ENCODE measurements around the gene RHOG. TPM values are rescaled to one million over a fixed set of nuclear protein-coding genes. Genes with fewer than 3 reads are reported as not detected.

RHOG gene
- total RNA-seq, 1 experiment from 2014 or later = 31.0 TPM

DNA sequence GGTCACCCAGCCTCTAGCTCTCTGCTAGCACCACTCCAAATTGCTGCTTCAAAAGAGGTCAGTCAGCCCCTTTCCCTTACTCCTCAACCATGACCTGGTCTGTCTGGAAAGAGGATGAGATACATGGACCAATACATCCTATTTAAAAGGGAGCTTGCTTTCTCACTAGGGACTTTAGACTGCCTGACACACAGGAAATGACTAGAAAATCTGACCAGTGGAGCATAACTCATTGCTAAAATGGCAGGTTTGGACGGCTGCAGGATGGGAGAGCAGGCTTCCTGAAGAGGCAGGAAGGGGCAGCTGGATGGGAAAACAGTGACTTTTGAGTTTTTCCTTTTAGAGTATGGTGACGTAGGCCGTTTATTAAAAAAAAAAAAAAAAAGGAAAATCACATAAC, 40.0 kb upstream of the RHOG start:
- intact Hi-C loops (cut with micrococcal nuclease; ENCODE audit: unreplicated experiment) = no loop called here
- Histone ChIP-seq H4K20me1 (ENCODE audit: insufficient read depth) (no peaks in the 10 kb centered on the region), H3K4me3 (no peak overlapping the region), H3K79me2 (ENCODE audit: low read depth) (peaks cover 35% of the 10 kb centered on the region), H3K4me1 (replicated peaks; ENCODE audit: insufficient read depth) (peaks cover 34% of the 10 kb centered on the region), H2AFZ (no peak overlapping the region), H3K9me2 (ENCODE audit: insufficient read depth) (no peaks in the 10 kb centered on the region), H3K4me2 (no peak overlapping the region), H3K36me3 (ENCODE audit: low read depth) (no peaks in the 10 kb centered on the region), H3K27ac (no peak overlapping the region), H3K27me3 (ENCODE audit: insufficient read depth, low read depth) (no peaks in the 10 kb centered on the region), H3F3A (ENCODE audit: insufficient read depth, low read depth) (peaks cover 30% of the 10 kb centered on the region), H3K9me3 (ENCODE audit: insufficient read depth, low read depth) (no peaks in the 10 kb centered on the region)
- no peak for TF ChIP-seq EZH2 (IDR thresholded peaks at IDR 0.05; ENCODE audit: low read depth)
- TF ChIP-seq, protein P1, sequence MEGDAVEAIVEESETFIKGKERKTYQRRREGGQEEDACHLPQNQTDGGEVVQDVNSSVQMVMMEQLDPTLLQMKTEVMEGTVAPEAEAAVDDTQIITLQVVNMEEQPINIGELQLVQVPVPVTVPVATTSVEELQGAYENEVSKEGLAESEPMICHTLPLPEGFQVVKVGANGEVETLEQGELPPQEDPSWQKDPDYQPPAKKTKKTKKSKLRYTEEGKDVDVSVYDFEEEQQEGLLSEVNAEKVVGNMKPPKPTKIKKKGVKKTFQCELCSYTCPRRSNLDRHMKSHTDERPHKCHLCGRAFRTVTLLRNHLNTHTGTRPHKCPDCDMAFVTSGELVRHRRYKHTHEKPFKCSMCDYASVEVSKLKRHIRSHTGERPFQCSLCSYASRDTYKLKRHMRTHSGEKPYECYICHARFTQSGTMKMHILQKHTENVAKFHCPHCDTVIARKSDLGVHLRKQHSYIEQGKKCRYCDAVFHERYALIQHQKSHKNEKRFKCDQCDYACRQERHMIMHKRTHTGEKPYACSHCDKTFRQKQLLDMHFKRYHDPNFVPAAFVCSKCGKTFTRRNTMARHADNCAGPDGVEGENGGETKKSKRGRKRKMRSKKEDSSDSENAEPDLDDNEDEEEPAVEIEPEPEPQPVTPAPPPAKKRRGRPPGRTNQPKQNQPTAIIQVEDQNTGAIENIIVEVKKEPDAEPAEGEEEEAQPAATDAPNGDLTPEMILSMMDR (conservative IDR thresholded peaks at IDR 0.05) = no peak
- BruUV-seq (replicated peaks) = no TSS peak
- DNase-seq = no peak
- POLR2A ChIA-PET (ENCODE audit: unreplicated experiment) = no interaction called here
- CTCF ChIA-PET = no interaction called here

DNA sequence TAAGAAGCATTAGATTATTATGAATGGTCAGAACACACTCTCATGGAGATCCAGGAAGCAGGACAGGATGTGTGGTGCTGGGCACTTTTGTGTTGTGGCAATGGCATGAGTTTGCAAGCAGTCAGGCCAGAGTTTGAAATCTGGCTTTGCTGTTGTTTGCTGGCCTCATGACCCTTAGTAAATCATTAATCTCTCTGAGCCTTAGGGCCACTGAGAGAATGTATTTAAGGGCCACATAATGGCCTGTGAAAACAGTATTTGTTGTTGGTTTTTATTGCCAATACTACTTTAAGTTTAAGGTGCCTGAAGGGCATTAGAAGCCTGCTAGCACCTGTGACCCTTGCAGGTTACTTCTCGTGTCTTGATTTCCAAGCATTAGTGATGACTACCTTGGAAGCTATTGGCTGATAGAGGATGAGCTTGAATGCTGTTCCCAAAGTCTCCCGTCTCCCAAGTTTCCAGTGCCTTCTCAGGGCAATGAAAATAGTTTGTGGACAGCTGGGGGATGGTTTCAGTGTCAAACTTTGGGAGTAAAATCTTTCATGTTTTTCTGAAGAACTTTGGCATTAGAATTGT, 39.3 kb upstream of the RHOG start:
- Histone ChIP-seq H3K9me3 (ENCODE audit: insufficient read depth, low read depth) (no peaks in the 10 kb centered on the region), H3K4me1 (replicated peaks; ENCODE audit: insufficient read depth) (peaks cover 28% of the 10 kb centered on the region), H3K27ac (no peak overlapping the region), H3K4me3 (no peak overlapping the region), H3K27me3 (ENCODE audit: insufficient read depth, low read depth) (no peaks in the 10 kb centered on the region), H3K79me2 (ENCODE audit: low read depth) (peaks cover 37% of the 10 kb centered on the region), H3K36me3 (ENCODE audit: low read depth) (no peaks in the 10 kb centered on the region), H3K9me2 (ENCODE audit: insufficient read depth) (no peaks in the 10 kb centered on the region), H3K4me2 (no peak overlapping the region), H2AFZ (no peak overlapping the region), H3F3A (ENCODE audit: insufficient read depth, low read depth) (peaks cover 28% of the 10 kb centered on the region), H4K20me1 (ENCODE audit: insufficient read depth) (no peaks in the 10 kb centered on the region)
- TF ChIP-seq, protein P1 (conservative IDR thresholded peaks at IDR 0.05) = no peak
- no peak for TF ChIP-seq EZH2 (IDR thresholded peaks at IDR 0.05; ENCODE audit: low read depth)
- DNase-seq = peak in 1 of 2 experiments; percentile 35
- POLR2A ChIA-PET (ENCODE audit: unreplicated experiment) = no interaction called here
- BruUV-seq (replicated peaks) = no TSS peak
- intact Hi-C loops (cut with micrococcal nuclease; ENCODE audit: unreplicated experiment) = no loop called here
- CTCF ChIA-PET = no interaction called here

DNA sequence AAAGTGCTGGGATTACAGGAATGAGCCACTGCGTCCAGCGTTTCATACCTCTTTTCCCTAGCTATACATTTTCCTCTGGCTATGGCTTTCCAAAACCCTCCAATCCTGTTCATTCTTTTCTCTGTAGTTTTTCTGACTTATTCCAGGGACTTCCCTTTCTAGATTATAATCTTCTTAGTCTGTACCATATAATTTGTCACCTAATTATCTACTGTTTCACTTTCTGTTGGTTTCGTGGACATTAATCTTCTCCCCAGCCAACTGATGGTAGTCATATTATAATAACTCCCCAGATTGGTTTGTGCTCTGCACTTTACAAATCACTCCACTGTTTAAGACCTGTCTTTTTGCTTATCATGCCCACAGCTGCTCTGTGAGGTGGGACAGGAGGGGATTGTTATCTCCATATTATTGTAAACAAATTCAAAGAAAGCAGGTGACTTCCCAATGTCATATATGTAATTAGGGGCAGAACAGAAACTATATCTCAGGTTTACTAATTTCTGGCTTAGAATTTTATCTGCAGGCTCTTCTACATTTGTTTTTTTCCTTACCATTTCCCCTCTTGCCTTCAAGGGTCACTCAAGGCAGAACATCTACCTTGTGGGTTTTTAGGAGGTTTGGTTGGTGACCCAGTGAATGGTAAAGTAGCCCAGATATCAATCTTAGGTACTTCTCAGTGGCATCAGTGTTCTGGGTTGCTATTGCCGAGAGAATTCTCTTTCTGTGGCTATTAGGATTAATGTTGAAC, 38.6 kb upstream of the RHOG start:
- DNase-seq = no peak
- ChIA-PET CTCF (no interaction called here), POLR2A (ENCODE audit: unreplicated experiment) (interaction anchor here (0.5 kb wide), 1 partner anchor 22 kb away, joined by 3 read pairs; no protein-coding TSS in a partner anchor)
- Histone ChIP-seq H3K9me2 (ENCODE audit: insufficient read depth) (no peaks in the 10 kb centered on the region), H3K4me3 (no peak overlapping the region), H3K36me3 (ENCODE audit: low read depth) (no peaks in the 10 kb centered on the region), H4K20me1 (ENCODE audit: insufficient read depth) (no peaks in the 10 kb centered on the region), H3F3A (ENCODE audit: insufficient read depth, low read depth) (peaks cover 28% of the 10 kb centered on the region), H3K27ac (no peak overlapping the region), H3K4me1 (replicated peaks; ENCODE audit: insufficient read depth) (peaks cover 28% of the 10 kb centered on the region), H3K79me2 (ENCODE audit: low read depth) (peaks cover 37% of the 10 kb centered on the region), H3K4me2 (no peak overlapping the region), H3K27me3 (ENCODE audit: insufficient read depth, low read depth) (no peaks in the 10 kb centered on the region), H2AFZ (no peak overlapping the region), H3K9me3 (ENCODE audit: insufficient read depth, low read depth) (no peaks in the 10 kb centered on the region)
- BruUV-seq (replicated peaks) = no TSS peak
- TF ChIP-seq, protein P1 (conservative IDR thresholded peaks at IDR 0.05) = no peak
- no peak for TF ChIP-seq EZH2 (IDR thresholded peaks at IDR 0.05; ENCODE audit: low read depth)
- intact Hi-C loops (cut with micrococcal nuclease; ENCODE audit: unreplicated experiment) = no loop called here
